Mucosa of stomach (tissue), 1 donor: ENCODE measurements around the gene C12orf54.
"Not testable (repeated sequence)": the region's sequence is repeated elsewhere in the genome, so short reads cannot be mapped to it uniquely, and the experiment has no call there.

Experiments used
- H3K27me3 ChIP-seq: one replicate; pipeline ENCODE4 v1.7.0; 2013; ENCODE audit warnings: mild to moderate bottlenecking, low read length; ENCODE audit not compliant: control insufficient read depth, insufficient read depth
- H3K36me3 ChIP-seq: one replicate; pipeline ENCODE4 v1.7.0; 2013; ENCODE audit warnings: low read length; ENCODE audit not compliant: control insufficient read depth, insufficient read depth
- H3K4me1 ChIP-seq: one replicate; pipeline ENCODE4 v1.7.0; 2013; ENCODE audit warnings: mild to moderate bottlenecking, low read length; ENCODE audit not compliant: control insufficient read depth, insufficient read depth
- H3K4me3 ChIP-seq: one replicate; pipeline ENCODE4 v1.7.0; 2013; ENCODE audit warnings: low read length
- H3K9ac ChIP-seq: one replicate; pipeline ENCODE4 v1.7.0; 2013; ENCODE audit warnings: mild to moderate bottlenecking, low read length, moderate library complexity
- H3K9me3 ChIP-seq: one replicate; pipeline ENCODE4 v1.7.0; 2013; ENCODE audit warnings: mild to moderate bottlenecking, low read length, moderate library complexity; ENCODE audit not compliant: control insufficient read depth
- donor health status: Pancreatic carcinoma.

The C12orf54 gene

DNA sequence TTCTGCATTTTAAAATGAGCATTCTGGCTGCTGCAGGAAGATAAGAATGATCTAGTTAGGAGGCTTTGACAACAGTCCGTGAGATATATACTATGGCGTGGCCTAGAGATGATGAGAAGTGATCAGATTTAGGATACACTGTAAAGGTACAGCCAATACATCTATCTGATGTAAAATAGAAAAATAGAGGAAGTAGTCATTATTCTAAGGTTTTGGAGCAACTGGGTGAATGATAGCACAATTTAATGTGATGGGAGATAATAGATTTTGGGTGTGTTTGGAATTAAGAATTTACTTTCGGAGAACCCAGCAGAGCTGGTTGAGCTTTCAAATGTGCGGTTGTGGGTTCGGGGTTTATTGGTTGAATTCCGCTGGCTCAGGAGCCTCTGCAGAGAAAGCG is 10.0 kb upstream of the C12orf54 start, which contains the start of gene ANP32D:
Gene ANP32D, plus strand, starts transcription at position 301 of the 400 bp plus-strand sequence. CDS start 106 bp downstream, outside the sequence.
- Histone ChIP-seq H3K27me3 (no peaks in the 10 kb centered on the region), H3K4me3 (no peak within 1 kb of the TSS), H3K36me3 (no peaks in the 10 kb centered on the region), H3K9me3 (peaks cover 3% of the 10 kb centered on the region), H3K4me1 (no peaks in the 10 kb centered on the region), H3K9ac (no peak within 1 kb of the TSS)

DNA sequence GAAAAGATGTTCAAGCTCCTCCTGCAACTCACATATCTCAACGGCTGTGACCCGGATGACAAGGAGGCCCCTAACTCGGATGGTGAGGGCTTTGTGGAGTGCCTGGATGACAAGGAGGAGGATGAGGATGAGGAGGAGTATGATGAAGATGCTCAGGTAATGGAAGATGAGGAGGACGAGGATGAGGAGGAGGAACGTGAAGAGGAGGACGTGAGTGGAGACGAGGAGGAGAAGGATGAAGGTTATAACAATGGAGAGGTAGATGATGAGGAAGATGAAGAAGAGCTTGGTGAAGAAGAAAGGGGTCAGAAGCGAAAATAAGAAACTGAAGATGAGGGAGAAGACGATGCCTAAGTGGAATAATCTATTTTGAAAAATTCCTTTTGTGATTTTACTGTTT is 9.2 kb upstream of the C12orf54 start:
- H3K27me3 ChIP-seq = no peaks in the 10 kb centered on the region
- peaks cover 3% of the 10 kb centered on the region for H3K9me3 ChIP-seq
- H3K4me1 ChIP-seq = no peaks in the 10 kb centered on the region
- H3K9ac ChIP-seq = no peak overlapping the region
- no peak overlapping the region for H3K4me3 ChIP-seq
- no peaks in the 10 kb centered on the region for H3K36me3 ChIP-seq

DNA sequence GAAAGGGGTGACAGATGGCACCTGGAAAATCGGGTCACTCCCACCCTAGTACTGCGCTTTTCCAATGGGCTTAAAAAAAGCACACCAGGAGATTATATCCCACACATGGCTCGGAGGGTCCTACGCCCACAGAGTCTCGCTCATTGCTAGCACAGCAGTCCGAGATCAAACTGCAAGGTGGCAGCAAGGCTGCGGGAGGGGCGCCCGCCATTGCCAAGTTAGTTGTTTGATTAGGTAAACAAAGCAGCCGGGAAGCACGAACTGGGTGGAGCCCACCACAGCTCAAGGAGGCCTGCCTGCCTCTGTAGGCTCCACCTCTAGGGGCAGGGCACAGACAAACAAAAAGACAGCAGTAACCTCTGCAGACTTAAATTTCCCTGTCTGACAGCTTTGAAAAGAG is 7.8 kb upstream of the C12orf54 start:
- not testable (repeated sequence) for H3K4me1 ChIP-seq, H3K9ac ChIP-seq, H3K9me3 ChIP-seq, H3K36me3 ChIP-seq, H3K27me3 ChIP-seq, H3K4me3 ChIP-seq

DNA sequence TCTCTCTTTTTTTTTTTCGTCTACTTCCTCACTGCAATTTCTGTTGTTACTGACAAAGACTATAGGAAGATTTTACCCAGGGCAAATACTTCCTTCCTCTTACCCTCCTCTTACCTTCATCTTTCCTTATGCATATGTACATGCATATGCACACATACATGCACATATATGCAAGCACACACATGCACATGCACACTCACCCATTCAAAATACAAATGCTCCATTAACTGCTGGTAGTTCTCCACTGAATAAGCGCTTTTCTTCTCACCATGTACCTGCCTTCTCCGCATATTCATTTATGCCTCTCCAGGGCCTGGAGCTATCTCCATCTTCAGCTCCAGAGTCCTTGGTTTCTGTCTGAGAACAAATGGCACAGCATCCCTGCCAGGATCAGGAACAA is 632 bp downstream of the C12orf54 start:
- Histone ChIP-seq H3K9me3 (no peaks in the 10 kb centered on the region), H3K4me3 (no peak overlapping the region), H3K9ac (no peak overlapping the region), H3K36me3 (no peaks in the 10 kb centered on the region), H3K4me1 (no peaks in the 10 kb centered on the region), H3K27me3 (peaks cover 10% of the 10 kb centered on the region)

DNA sequence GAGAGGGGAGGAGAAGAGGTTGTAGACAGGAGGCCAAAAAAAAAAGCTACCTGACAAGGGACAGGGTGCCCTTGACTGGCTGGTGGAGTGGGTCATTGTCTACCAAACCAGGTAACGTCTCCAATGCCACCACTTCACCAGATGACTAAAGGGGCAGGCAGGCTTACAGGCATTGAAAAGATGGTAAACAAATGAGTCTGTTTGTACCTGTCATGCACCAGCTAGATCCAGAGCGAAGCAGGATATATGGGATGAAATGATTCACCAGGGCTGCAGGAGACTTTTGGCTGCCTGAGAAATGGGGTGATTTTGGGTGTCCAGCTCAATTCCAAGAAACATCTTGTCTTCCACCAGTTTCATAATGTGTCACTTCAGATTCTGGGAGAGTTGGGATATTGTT is 4.0 kb downstream of the C12orf54 start:
- Histone ChIP-seq H3K4me3 (no peak overlapping the region), H3K27me3 (peaks cover 10% of the 10 kb centered on the region), H3K9ac (no peak overlapping the region), H3K9me3 (no peaks in the 10 kb centered on the region), H3K4me1 (no peaks in the 10 kb centered on the region), H3K36me3 (no peaks in the 10 kb centered on the region)

DNA sequence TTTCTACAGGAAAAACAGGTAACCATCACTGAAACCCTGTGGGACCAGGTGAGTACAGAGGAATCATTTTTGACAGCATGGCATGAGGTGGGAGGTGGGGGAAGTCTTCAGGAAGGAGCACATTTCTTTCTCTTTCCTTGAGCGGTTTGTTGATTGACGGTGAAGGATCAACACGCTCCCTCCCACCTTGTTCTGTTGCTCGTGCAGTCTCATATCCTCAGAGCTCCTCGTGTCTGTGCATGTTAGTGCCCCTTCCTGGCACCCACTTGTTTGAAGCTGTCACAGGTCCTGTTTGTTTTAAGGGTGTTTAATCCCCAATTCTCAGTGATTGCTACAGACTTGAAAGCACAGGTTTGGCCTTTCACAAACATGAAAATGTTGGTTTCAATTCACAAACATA is 4.4 kb downstream of the C12orf54 start:
- H3K4me1 ChIP-seq = no peaks in the 10 kb centered on the region
- H3K9ac ChIP-seq = no peak overlapping the region
- no peak overlapping the region for H3K4me3 ChIP-seq
- H3K9me3 ChIP-seq = no peaks in the 10 kb centered on the region
- H3K27me3 ChIP-seq = peaks cover 10% of the 10 kb centered on the region
- H3K36me3 ChIP-seq = no peaks in the 10 kb centered on the region

DNA sequence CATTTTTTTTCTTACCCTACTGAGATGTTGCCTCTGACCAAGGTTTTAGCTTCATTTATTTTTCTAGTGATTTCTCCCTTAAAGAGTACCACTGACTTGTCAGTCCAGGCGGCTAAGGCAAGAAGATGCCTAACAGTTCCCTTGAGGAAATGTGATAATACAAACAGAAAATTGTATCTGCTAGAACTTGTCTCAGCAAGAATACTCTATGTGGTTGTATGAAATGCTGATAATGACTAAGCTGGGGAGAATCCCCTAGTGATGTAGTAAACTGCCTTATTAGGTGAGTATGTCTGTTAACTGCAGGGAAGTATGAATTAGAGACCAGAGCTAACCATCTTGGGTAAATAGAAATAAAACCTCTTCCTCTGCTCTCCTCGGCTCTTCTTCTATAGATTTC is 6.7 kb downstream of the C12orf54 start:
- H3K4me1 ChIP-seq = no peaks in the 10 kb centered on the region
- H3K27me3 ChIP-seq = peaks cover 10% of the 10 kb centered on the region
- no peak overlapping the region for H3K4me3 ChIP-seq
- no peaks in the 10 kb centered on the region for H3K9me3 ChIP-seq
- H3K36me3 ChIP-seq = no peaks in the 10 kb centered on the region
- no peak overlapping the region for H3K9ac ChIP-seq

DNA sequence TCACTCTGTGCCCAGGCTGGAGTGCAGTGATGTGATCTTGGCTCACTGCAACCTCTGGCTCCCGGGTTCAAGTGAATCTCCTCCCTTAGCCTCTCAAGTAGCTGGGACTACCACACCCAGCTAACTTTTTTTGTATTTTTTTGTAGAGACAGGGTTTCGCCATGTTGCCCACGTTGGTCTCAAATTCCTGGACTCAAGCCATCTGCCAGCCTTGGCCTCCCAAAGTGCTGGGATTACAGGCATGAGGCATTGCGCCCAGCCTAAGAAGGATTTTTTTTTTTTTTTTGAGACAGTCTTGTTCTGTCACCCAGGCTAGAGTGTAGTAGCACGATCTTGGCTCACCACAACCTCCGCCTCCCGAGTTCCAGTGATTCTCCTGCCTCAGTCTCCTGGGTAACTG is 7.2 kb downstream of the C12orf54 start:
- H3K36me3 ChIP-seq = not testable (repeated sequence)

DNA sequence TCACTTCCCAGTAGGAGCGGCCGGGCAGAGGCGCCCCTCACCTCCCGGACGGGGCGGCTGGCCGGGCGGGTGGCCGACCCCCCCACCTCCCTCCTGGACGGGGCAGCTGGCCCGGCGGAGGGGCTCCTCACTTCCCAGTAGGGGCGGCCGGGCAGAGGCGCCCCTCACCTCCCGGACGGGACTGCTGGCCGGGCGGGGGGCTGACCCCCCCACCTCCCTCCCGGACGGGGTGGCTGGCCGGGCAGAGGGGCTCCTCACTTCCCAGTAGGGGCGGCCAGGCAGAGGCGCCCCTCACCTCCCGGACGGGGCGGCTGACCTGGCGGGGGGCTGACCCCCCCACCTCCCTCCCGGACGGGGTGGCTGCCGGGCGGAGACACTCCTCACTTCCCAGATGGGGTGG is 18.0 kb downstream of the C12orf54 start:
- not testable (repeated sequence) for H3K9me3 ChIP-seq, H3K9ac ChIP-seq, H3K27me3 ChIP-seq, H3K36me3 ChIP-seq, H3K4me3 ChIP-seq, H3K4me1 ChIP-seq

More for the DNA sequence above, 7.2 kb downstream of the C12orf54 start:
- H3K4me3 ChIP-seq, H3K27me3 ChIP-seq, H3K9me3 ChIP-seq, H3K4me1 ChIP-seq, H3K9ac ChIP-seq: not testable (repeated sequence)

DNA sequence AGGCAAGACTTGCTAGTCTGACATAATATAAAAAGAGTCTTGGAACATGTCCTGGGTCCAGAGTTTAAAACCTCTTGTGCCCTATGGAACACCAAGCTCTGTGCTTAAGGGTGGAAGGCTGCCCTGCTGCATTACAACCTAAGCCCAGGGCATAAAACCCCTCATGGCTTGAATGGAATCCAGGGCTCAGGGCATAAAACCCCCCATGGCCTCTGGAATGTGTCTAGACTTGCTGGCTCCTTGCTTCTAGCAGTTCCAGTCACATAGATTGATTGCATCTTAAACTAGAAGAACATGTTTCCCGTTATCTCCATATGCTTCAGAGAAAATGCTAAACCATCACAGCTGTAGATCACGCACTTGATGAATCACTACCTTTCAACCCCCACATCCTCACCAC is 24.5 kb downstream of the C12orf54 start:
- H3K27me3 ChIP-seq, H3K4me1 ChIP-seq, H3K9ac ChIP-seq, H3K4me3 ChIP-seq, H3K9me3 ChIP-seq, H3K36me3 ChIP-seq: not testable (repeated sequence)

DNA sequence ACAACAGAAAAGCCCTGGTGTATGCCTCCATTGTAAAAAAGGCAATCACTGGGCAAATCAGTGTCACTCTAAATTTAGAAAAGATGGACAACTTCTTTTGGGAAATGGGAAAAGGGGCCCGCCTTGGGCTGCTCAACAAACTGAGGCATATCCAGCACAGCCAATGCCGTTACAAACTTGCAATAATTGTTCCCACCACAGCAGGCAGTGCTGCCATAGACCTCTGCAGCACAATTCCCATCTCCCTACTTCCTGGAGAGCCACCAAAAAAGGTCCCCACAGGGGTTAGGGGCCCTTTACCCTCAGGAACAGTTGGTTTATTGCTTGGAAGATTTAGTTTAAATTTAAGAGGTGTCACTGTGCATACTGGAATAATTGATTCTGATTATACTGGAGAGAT is 26.7 kb downstream of the C12orf54 start:
- Histone ChIP-seq H3K9me3 (no peaks in the 10 kb centered on the region), H3K36me3 (no peaks in the 10 kb centered on the region), H3K4me1 (no peaks in the 10 kb centered on the region), H3K4me3 (no peak overlapping the region), H3K9ac (no peak overlapping the region), H3K27me3 (no peaks in the 10 kb centered on the region)

DNA sequence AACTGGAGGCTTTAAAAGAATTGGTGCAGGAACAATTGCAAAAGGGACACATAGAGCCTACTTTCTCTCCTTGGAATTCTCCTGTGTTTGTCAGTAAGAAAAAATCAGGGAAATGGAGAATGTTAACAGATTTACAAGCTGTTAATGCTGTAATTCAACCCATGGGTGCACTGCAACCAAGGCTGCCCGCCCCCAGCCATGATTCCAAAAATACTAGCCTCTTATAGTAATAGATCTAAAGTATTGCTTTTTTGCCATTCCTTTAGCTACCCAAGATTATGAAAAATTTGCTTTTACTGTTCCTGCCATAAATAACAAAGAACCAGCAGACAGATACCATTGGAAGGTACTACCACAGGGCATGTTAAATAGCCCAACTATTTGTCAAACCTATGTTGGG is 27.8 kb downstream of the C12orf54 start:
- Histone ChIP-seq H3K4me3 (no peak overlapping the region), H3K9me3 (no peaks in the 10 kb centered on the region), H3K4me1 (no peaks in the 10 kb centered on the region), H3K27me3 (no peaks in the 10 kb centered on the region), H3K36me3 (no peaks in the 10 kb centered on the region), H3K9ac (no peak overlapping the region)

DNA sequence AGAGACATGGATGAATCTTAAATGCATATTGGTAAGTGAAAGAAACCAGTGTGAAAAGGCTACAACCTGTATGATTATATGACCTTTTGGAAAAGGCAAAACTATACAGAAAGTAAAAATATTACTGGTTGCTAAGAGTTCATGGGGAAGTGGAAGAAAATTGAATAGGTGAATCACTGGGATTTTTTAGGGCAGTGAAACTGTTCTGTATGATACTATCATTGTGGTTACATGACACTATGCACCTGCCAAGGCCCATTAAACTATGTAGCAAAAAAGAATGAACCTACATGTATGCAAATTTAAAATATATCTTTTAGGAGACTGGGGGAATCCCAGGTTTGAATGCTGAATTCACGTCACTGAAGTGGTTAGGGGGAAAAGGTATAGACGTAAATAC is 30.6 kb downstream of the C12orf54 start:
- H3K4me3 ChIP-seq = no peak overlapping the region
- no peaks in the 10 kb centered on the region for H3K4me1 ChIP-seq
- no peak overlapping the region for H3K9ac ChIP-seq
- no peaks in the 10 kb centered on the region for H3K27me3 ChIP-seq
- no peaks in the 10 kb centered on the region for H3K36me3 ChIP-seq
- H3K9me3 ChIP-seq = no peaks in the 10 kb centered on the region
